Measurements from ENCODE around the gene ASB1.

The ASB1 gene

GRCh38 chr2:238466243-238466756 is 39.6 kb downstream of the ASB1 start:
- H3K4me3 ChIP-seq (replicated peaks; ENCODE audit: low read depth, low read length) = no peak overlapping the region
- TF ChIP-seq CTCF (IDR thresholded peaks at IDR 0.05; ENCODE audit: low read length, missing control alignments) = no peak
- DNase-seq (ENCODE audit: low read depth) = no peak

GRCh38 chr2:238467062-238467461 is 40.3 kb downstream of the ASB1 start:
- TF ChIP-seq CTCF (IDR thresholded peaks at IDR 0.05; ENCODE audit: low read length, missing control alignments) = no peak
- DNase-seq (ENCODE audit: low read depth) = no peak

GRCh38 chr2:238467792-238468191 is 41.1 kb downstream of the ASB1 start:
- H3K4me3 ChIP-seq (replicated peaks; ENCODE audit: low read depth, low read length) = no peak overlapping the region
- DNase-seq (ENCODE audit: low read depth) = peak; percentile 10
- no peak for TF ChIP-seq CTCF (IDR thresholded peaks at IDR 0.05; ENCODE audit: low read length, missing control alignments)

More at GRCh38 chr2:238467062-238467461, 40.3 kb downstream of the ASB1 start:
- H3K4me3 ChIP-seq (replicated peaks; ENCODE audit: low read depth, low read length) = no peak overlapping the region

- DNase-seq (ENCODE audit: low read depth) = no peak
- H3K4me3 ChIP-seq (replicated peaks; ENCODE audit: low read depth, low read length) = no peak overlapping the region
- TF ChIP-seq CTCF (IDR thresholded peaks at IDR 0.05; ENCODE audit: low read length, missing control alignments) = no peak
Observed at GRCh38 chr2:238469155-238469554, 42.4 kb downstream of the ASB1 start.

GRCh38 chr2:238473014-238473413 is 46.3 kb downstream of the ASB1 start:
- H3K4me3 ChIP-seq (replicated peaks; ENCODE audit: low read depth, low read length) = no peak overlapping the region
- no peak for TF ChIP-seq CTCF (IDR thresholded peaks at IDR 0.05; ENCODE audit: low read length, missing control alignments)
- no peak for DNase-seq (ENCODE audit: low read depth)

- TF ChIP-seq CTCF (IDR thresholded peaks at IDR 0.05; ENCODE audit: low read length, missing control alignments) = no peak
- no peak for DNase-seq (ENCODE audit: low read depth)
- H3K4me3 ChIP-seq (replicated peaks; ENCODE audit: low read depth, low read length) = no peak overlapping the region
Observed at GRCh38 chr2:238473523-238473922, 46.8 kb downstream of the ASB1 start.

- DNase-seq (ENCODE audit: low read depth) = no peak
- no peak for TF ChIP-seq CTCF (IDR thresholded peaks at IDR 0.05; ENCODE audit: low read length, missing control alignments)
- no peak overlapping the region for H3K4me3 ChIP-seq (replicated peaks; ENCODE audit: low read depth, low read length)
Observed at GRCh38 chr2:238475034-238475433, 48.3 kb downstream of the ASB1 start.
